GM21447 (cell line): ENCODE results near the gene MGLL.

Experiments used
- ATAC-seq: cut with Tn5 transposase; IDR thresholded peaks from one replicate; pipeline ENCODE4 v1.9.1; 2021; ENCODE audit not compliant: unreplicated experiment

Gene MGLL

DNA sequence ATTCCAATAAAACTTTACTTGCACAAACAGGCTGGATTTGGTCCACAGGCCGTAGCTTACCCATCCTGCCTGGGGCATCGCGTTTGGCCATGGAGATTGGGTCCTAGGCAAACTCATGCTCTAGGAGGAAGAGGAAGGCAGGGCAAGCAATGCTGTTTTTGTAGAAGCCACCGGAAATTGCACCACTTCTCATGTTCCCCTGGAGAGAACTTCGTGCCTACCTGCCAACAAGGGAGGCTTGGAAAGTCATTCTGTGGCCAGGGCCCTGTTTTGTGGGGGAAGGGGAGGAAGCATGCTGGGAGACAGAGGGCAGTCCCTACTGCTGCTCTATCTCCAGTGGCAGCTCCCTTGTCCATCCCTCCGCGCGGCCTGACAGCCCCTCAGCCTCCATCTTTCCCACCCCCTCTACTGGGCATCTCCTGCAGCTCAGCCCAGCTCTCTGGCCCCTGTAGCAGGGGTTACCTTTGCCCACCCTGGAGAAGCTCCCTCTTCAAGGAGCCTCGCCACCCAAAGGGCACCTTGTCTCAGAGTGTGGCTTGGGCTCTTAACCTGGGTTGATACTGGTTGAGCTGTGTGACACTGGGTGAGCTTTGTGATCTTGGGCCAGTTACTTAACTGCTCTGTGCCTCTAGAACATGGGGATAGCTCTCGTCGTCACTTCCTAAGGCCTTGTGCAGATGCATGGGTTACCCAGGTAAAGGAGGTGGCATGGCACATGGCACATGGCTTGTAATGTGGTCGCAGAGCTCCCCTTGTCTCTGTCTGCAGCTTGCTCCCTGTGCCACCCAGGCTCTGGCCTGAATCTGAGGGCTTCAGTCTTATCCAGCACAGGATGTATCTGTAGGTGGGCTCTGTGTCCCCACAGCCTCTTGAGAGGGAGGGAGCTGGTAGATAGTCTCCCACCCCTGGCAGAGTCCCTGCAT lies 143.4 kb downstream of the MGLL start:
- ATAC-seq, result no peak

DNA sequence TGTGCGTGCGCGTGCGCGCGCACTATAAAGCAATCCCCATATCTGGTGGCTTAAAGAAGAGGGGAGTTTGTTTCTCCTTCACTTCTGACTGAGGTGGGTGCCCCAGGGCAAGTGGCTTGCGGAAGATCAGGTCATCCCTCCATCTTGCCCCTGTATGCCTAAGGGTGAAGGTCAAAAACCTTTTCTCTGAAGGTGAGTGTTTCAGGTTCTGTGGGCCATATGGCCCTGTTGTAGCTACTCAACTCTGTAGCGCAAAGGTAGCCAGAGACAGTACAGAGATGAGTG lies 144.1 kb downstream of the MGLL start:
- ATAC-seq, result no peak

DNA sequence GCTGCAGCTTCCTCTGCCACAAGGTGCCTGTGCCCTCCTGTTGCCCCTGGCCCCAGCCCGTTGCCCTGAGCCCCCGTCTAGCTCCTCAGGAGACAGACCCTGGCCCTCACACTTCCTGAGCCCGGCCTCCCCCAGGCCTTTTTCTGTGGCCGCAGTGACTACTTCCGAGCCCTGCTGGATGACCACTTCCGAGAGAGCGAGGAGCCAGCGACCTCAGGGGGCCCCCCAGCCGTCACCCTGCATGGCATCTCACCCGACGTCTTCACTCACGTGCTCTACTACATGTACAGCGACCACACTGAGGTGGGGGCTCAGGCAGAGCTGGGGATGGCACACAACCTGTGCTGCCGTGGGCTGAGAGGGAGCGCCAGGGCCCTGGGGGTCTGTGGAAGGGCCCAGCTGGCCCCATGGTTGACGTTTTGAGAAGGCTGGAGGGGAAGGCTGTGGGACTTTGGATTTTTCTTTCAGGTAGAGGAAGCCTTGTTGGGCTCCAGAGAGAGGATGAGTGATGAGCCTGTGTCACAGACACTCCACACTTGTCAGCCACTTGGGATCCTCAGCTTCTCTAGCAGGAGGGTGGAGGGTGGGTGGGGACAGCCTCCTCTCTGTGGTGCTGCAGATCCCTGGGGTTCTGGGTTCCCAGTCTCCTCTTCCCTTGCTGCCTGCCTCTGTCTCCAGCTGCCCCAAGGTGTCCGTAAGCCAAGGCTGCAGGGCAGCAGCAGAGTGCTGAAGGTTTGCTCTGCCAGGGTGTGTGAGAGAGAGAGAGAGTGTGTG lies 144.6 kb downstream of the MGLL start:
- ATAC-seq, result no peak

DNA sequence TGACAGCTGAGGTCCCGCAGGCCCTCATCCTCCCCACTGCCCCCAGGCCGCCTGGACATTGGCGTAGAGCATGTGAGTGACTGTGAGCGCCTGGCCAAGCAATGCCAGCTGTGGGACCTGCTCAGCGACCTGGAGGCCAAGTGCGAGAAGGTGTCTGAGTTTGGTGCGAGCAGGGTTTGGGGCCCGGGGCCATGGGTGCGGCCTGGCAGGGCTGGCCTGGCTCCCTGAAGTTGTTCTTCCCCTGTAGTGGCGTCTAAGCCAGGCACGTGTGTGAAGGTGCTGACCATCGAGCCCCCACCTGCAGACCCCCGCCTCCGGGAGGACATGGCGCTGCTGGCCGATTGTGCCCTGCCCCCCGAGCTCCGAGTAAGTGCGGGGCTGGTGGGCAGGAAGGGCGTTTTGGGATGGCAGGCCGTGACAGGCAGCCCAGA lies 145.4 kb downstream of the MGLL start:
- ATAC-seq, result no peak

DNA sequence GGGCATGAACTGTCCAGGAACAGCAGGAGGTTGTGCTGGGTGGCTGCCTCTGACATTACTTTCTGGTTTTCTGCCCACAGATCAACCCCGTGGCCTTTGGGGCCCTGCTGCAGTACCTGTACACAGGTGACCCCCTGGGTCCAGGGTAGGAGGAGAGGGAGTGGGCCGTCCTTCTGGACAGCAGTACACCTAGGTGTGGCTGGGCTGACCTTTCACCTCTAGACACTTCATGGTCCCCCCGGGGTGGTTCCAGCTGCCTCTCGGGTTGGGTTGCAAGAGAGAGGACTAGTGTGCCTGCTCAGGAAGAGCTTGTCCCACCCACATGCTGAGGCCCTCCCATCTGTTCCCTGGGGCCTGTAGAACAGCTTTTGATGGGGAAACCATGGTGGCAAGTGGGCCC lies 145.9 kb downstream of the MGLL start:
- no peak for ATAC-seq

GRCh38 chr3:127675651-127676391 lies 146.5 kb downstream of the MGLL start:
- no peak for ATAC-seq

GRCh38 chr3:127674790-127675189 lies 147.5 kb downstream of the MGLL start:
- no peak for ATAC-seq

- ATAC-seq, result no peak
Observed at GRCh38 chr3:127674101-127674721, 148.1 kb downstream of the MGLL start.

- peak; percentile 34 for ATAC-seq
Observed at GRCh38 chr3:127673191-127674100, 148.9 kb downstream of the MGLL start.

DNA sequence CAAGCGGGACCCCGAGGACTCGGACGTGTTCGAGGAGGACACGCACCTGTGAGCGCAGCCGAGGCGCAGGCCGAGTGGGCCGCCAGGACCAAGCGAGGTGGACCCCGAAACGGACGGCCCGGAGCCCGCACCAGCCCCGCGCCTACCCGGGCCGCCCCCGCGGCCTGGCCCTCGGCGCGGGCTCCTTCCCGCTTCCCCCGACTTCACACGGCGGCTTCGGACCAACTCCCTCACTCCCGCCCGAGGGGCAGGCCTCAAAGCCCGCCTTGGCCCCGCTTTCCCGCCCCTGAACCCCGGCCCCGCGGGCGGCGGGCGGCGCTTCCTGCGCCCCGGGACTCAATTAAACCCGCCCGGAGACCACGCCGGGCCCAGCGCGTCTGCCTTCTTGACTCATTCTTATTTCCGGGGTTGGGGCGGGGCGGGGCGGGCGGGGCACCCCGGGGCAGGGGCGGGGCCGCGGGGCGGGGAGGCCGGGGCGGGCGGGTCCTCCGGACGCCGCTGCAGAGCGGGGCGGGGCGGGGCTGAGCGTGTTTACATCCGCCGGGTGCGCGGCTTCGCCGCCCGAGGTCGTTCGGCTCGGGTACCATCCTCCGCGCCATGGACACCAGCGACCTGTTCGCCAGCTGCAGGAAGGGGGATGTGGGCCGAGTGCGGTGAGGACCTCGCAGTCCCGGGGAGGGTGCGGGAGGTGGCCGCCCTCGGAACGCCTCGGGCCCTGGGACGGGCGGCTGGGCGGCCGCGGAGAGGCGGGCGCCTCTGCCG lies 149.7 kb downstream of the MGLL start, which contains the start of gene ABTB1:
Gene ABTB1 (plus strand): TSS at position 524 of the 762 bp plus-strand sequence. CDS start 74 bp downstream, at position 598.
- ATAC-seq, result peak; percentile 64

- peak; percentile 12 for ATAC-seq
Observed at GRCh38 chr3:127671523-127672428, 150.5 kb downstream of the MGLL start.

- ATAC-seq, result no peak
Observed at GRCh38 chr3:127670761-127671522, 151.4 kb downstream of the MGLL start.

GRCh38 chr3:127670229-127670559 lies 152.1 kb downstream of the MGLL start:
- ATAC-seq, result no peak

- no peak for ATAC-seq
Observed at GRCh38 chr3:127669541-127670228, 152.6 kb downstream of the MGLL start.

DNA sequence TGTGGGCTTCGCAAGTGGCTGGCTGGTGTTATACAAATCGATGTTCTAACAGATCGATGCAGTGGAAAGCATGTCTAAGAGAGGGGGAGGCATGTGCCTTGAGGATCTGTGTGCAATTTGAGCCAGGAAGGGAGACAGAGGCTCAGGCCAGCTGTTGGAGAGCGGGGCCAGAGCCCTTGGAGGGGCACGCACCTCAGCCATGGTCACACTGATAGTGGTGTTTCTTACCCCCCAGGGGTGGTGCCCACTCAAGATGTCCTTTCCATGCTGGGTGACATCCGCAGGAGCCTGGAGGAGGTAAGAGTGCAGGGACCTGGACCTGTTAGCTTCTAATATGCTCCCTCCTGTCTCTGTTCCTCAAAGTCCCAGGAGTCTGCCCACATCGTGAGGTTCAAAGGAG lies 153.4 kb downstream of the MGLL start:
- ATAC-seq, result no peak

DNA sequence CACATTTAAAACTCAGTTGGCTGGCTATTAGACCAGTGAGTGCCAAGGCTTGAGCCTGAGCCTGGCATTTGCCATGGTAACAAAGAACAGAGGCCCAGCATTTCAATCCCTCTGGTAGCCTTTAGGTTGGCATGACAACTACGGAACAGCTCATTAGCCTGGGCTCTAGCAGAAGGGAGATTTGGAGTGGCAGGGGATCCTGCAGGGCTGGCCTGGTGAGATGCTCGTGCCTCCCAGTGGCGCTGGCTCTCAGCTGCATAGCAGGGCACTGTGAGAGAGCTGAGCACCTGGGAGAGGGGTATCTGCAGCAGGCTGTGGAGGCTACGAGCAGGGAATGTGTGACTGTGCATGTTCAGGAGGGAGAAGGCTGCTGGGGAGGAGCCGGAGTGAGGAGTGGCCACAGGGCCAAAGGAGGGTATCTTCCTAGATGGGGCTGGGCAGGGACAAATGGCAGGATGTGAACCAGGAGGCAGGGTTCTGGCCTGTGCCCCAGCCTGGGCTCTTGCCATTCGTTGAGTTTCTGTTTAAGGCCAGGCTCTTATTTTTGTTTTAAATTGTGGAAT lies 155.1 kb downstream of the MGLL start:
- ATAC-seq, result no peak

- no peak for ATAC-seq
Observed at GRCh38 chr3:127666676-127667075, 155.6 kb downstream of the MGLL start.
